GM21737 (cell line): ENCODE data around the gene ZNF296.

Experiments
- ATAC-seq: cut with Tn5 transposase; IDR thresholded peaks from one replicate; pipeline ENCODE4 v1.9.1; 2021; ENCODE audit warnings: mild to moderate bottlenecking, moderate library complexity; ENCODE audit not compliant: unreplicated experiment

ZNF296 gene

GRCh38 chr19:45027371-45027770 lies 48.9 kb downstream of the ZNF296 start:
- no peak for ATAC-seq

- no peak for ATAC-seq
Observed at GRCh38 chr19:45025264-45025663, 51.0 kb downstream of the ZNF296 start.

DNA sequence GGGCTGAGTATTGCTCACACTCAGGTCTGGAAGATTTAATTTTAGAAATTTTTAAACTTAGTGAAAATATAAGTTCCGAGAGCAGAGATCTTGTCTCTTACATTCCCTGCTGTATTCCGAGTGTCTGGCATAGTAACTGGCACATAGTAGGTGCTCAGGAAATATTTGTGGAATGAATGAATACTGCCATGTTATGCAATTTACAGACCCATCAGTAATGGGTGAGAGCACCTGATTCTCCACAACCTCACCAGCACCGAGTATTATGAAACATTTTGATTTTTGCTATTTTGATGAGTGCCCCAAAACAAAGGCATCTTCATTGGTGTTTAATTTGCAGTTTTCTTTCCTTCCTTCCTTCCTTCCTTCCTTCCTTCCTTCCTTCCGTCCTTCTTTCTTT lies 53.2 kb downstream of the ZNF296 start:
- ATAC-seq = no peak

DNA sequence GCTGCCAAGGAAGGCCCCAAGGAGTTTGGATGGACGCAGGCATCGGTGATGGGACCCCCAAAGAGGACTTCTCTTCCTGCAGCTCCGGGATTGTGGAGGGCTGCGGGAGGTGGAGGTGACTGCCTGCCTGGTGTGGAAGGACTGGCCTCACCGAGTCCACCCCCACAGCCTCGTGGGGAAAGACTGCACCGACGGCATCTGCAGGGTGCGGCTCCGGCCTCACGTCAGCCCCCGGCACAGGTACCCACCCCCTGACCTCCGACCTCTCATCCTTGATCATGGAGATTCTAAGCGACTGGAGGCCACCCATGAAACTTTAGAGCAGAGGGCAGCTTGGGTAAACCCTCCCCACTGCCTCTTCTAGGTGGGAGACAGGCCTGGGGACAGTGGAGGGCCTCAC lies 54.3 kb downstream of the ZNF296 start:
- no peak for ATAC-seq
